HL-60/S4 (cell line): Measurements from ENCODE around the gene PPP4R3C.
"Not testable (repeated sequence)": the region's sequence is repeated elsewhere in the genome, so short reads cannot be mapped to it uniquely, and the experiment has no call there.

ENCODE experiments used
- in situ Hi-C: fragments of 300-500 bp; cut with MboI; formaldehyde crosslinking; loops from 2 replicates; pipeline ENCODE4 v1.14.3; 2022; ENCODE audit warnings: low sequenced_read_pairs

The PPP4R3C gene

GRCh38 chrX:27463187-27463586 lies at the start of gene PPP4R3C:
TSS of gene PPP4R3C (minus strand) at chrX:27463341. CDS start at chrX:27463296, 45 bp downstream.
- in situ Hi-C loops = no loop called here

- in situ Hi-C loops = no loop called here
These were observed 28.3 kb upstream of the PPP4R3C start for GRCh38 chrX:27491397-27491796.

GRCh38 chrX:27466051-27466450 lies 2.9 kb upstream of the PPP4R3C start:
- in situ Hi-C loops = no loop called here

GRCh38 chrX:27465036-27465435 lies 1.9 kb upstream of the PPP4R3C start:
- in situ Hi-C loops = no loop called here

GRCh38 chrX:27459129-27459528 lies 4.0 kb downstream of the PPP4R3C start:
- in situ Hi-C loops = not testable (repeated sequence)

- in situ Hi-C loops = not testable (repeated sequence)
These were observed 4.6 kb downstream of the PPP4R3C start for GRCh38 chrX:27458544-27458943.

GRCh38 chrX:27451324-27451723 lies 11.8 kb downstream of the PPP4R3C start:
- in situ Hi-C loops = no loop called here

- in situ Hi-C loops = no loop called here
These were observed 16.7 kb downstream of the PPP4R3C start for GRCh38 chrX:27446423-27446822.

GRCh38 chrX:27445438-27445837 lies 17.7 kb downstream of the PPP4R3C start:
- in situ Hi-C loops = no loop called here

GRCh38 chrX:27444093-27444908 lies 18.8 kb downstream of the PPP4R3C start:
- in situ Hi-C loops = no loop called here

- in situ Hi-C loops = not testable (repeated sequence)
These were observed 20.7 kb downstream of the PPP4R3C start for GRCh38 chrX:27442392-27442791.

GRCh38 chrX:27439771-27440170 lies 23.4 kb downstream of the PPP4R3C start:
- in situ Hi-C loops = no loop called here

GRCh38 chrX:27438937-27439336 lies 24.2 kb downstream of the PPP4R3C start:
- in situ Hi-C loops = no loop called here

- in situ Hi-C loops = no loop called here
These were observed 28.1 kb downstream of the PPP4R3C start for GRCh38 chrX:27435031-27435430.
